Neural progenitor cell (in vitro differentiated cells): ENCODE measurements around the gene BCAS3.

ENCODE experiments used
- EZH2 ChIP-seq: fragments of 200-600 bp; sonication (generic); IDR thresholded peaks from 2 replicates; pipeline ENCODE4 v1.6.1; 2017; ENCODE audit warnings: antibody characterized with exemption, mild to moderate bottlenecking, moderate library complexity
- EZH2phosphoT487 ChIP-seq: fragments of 200-600 bp; sonication (generic); IDR thresholded peaks from 2 replicates; pipeline ENCODE4 v1.6.1; 2017; ENCODE audit warnings: antibody characterized with exemption
- TF ChIP-seq, protein P1 (sequence below): fragments of 200-600 bp; sonication (generic); IDR thresholded peaks from 2 replicates; pipeline ENCODE4 v1.5.1; 2017; ENCODE audit warnings: antibody characterized with exemption, mild to moderate bottlenecking

- TF ChIP-seq, protein P1, sequence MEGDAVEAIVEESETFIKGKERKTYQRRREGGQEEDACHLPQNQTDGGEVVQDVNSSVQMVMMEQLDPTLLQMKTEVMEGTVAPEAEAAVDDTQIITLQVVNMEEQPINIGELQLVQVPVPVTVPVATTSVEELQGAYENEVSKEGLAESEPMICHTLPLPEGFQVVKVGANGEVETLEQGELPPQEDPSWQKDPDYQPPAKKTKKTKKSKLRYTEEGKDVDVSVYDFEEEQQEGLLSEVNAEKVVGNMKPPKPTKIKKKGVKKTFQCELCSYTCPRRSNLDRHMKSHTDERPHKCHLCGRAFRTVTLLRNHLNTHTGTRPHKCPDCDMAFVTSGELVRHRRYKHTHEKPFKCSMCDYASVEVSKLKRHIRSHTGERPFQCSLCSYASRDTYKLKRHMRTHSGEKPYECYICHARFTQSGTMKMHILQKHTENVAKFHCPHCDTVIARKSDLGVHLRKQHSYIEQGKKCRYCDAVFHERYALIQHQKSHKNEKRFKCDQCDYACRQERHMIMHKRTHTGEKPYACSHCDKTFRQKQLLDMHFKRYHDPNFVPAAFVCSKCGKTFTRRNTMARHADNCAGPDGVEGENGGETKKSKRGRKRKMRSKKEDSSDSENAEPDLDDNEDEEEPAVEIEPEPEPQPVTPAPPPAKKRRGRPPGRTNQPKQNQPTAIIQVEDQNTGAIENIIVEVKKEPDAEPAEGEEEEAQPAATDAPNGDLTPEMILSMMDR: no peak
- TF ChIP-seq EZH2 (no peak), EZH2phosphoT487 (no peak)
Observed at GRCh38 chr17:61150686-61151299, 473.1 kb downstream of the BCAS3 start.
